PC-3 (cell line): ENCODE data around the gene SMAD3.

Source experiments
- EZH2 ChIP-seq: fragments of 300-600 bp; sonication (generic); IDR thresholded peaks from one replicate; pipeline ENCODE4 v1.6.1; 2017; ENCODE audit warnings: antibody characterized with exemption, mild to moderate bottlenecking, low read length; ENCODE audit not compliant: unreplicated experiment
- TF ChIP-seq, protein P1 (sequence below): fragments of 300-600 bp; sonication (generic); conservative IDR thresholded peaks from 2 replicates; pipeline ENCODE4 v1.5.1; 2017; ENCODE audit warnings: antibody characterized with exemption, low read depth, mild to moderate bottlenecking, low read length

DNA sequence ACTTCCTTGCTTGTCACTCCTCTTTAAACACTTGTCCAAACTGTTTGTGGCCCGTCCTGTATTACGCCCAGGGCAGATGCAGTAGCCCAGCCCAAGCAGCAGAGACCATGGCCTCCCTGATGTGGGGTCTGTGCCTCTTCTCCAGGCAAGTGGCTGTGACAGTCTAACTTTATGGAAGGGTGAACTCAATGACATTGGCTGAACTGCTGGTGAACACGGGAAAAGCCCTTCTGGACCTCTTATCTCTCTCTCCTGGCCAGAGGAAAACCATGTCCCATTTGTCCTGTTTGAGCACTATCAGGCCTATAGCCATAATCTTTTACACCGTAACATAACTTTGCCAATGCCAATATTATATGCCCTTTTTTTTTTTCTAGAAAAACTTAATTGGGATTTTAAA is 67.6 kb downstream of the SMAD3 start:
- TF ChIP-seq EZH2 = no peak
- TF ChIP-seq, protein P1, sequence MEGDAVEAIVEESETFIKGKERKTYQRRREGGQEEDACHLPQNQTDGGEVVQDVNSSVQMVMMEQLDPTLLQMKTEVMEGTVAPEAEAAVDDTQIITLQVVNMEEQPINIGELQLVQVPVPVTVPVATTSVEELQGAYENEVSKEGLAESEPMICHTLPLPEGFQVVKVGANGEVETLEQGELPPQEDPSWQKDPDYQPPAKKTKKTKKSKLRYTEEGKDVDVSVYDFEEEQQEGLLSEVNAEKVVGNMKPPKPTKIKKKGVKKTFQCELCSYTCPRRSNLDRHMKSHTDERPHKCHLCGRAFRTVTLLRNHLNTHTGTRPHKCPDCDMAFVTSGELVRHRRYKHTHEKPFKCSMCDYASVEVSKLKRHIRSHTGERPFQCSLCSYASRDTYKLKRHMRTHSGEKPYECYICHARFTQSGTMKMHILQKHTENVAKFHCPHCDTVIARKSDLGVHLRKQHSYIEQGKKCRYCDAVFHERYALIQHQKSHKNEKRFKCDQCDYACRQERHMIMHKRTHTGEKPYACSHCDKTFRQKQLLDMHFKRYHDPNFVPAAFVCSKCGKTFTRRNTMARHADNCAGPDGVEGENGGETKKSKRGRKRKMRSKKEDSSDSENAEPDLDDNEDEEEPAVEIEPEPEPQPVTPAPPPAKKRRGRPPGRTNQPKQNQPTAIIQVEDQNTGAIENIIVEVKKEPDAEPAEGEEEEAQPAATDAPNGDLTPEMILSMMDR = no peak
